ENCODE results near the gene PGPEP1.
"Not testable (repeated sequence)": the region's sequence is repeated elsewhere in the genome, so short reads cannot be mapped to it uniquely, and the experiment has no call there.

Gene PGPEP1

DNA sequence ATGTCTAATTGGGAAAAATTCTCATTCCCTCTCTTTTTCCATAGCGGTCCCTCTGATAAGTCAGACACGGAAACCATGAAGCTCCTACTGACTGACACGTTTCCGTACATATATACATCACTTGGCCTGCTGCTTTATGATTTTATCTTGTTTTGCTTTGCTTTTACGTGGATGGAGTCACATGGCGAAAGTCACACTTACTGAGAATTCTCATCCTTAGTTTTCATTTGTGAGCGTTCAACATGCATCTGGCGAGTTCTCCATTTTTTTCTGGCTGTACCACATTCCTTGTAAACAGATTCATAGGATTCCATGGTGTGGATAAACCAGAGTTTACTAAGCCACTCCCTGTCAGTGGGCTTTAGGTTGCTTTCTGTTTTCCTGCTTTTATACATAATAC lies 21.2 kb downstream of the PGPEP1 start:
- H3K27ac ChIP-seq (ENCODE audit: low read depth, low read length) = no peak overlapping the region
- peaks cover 0 to 30% (median 18%) of the 10 kb centered on the region in 5 donors for H3K4me1 ChIP-seq (ENCODE audit: control insufficient read depth in 5 of 5, insufficient read depth in 5 of 5, low read length in 5 of 5)
- no peak overlapping the region for H3K4me3 ChIP-seq (ENCODE audit: low read depth in 1 of 5, low read length in 5 of 5)
- H3K9me3 ChIP-seq (ENCODE audit: control insufficient read depth in 5 of 5, low read length in 5 of 5) = peaks cover 3 to 8% (median 8%) of the 10 kb centered on the region in 5 donors
- peaks cover 4 to 53% (median 32%) of the 10 kb centered on the region in 5 donors for H3K36me3 ChIP-seq (ENCODE audit: control insufficient read depth in 5 of 5, insufficient read depth in 5 of 5, low read length in 5 of 5)
- no peak overlapping the region for H3K9ac ChIP-seq (ENCODE audit: low read length in 5 of 5)
- no peaks in the 10 kb centered on the region for H3K27me3 ChIP-seq (ENCODE audit: control insufficient read depth in 5 of 5, insufficient read depth in 4 of 5, low read length in 5 of 5)

GRCh38 chr19:18362934-18363542 lies 22.6 kb downstream of the PGPEP1 start:
- H3K36me3 ChIP-seq (ENCODE audit: control insufficient read depth in 5 of 5, insufficient read depth in 5 of 5, low read length in 5 of 5) = peaks cover 4 to 39% (median 18%) of the 10 kb centered on the region in 5 donors
- peaks cover 0 to 30% (median 18%) of the 10 kb centered on the region in 5 donors for H3K4me1 ChIP-seq (ENCODE audit: control insufficient read depth in 5 of 5, insufficient read depth in 5 of 5, low read length in 5 of 5)
- H3K9ac ChIP-seq (ENCODE audit: low read length in 5 of 5) = peak overlapping the region in 1 of 5 donors; percentile 20
- no peak overlapping the region for H3K4me3 ChIP-seq (ENCODE audit: low read depth in 1 of 5, low read length in 5 of 5)
- no peaks in the 10 kb centered on the region for H3K9me3 ChIP-seq (ENCODE audit: control insufficient read depth in 5 of 5, low read length in 5 of 5)
- no peaks in the 10 kb centered on the region for H3K27me3 ChIP-seq (ENCODE audit: control insufficient read depth in 5 of 5, insufficient read depth in 4 of 5, low read length in 5 of 5)
- no peak overlapping the region for H3K27ac ChIP-seq (ENCODE audit: low read depth, low read length)

DNA sequence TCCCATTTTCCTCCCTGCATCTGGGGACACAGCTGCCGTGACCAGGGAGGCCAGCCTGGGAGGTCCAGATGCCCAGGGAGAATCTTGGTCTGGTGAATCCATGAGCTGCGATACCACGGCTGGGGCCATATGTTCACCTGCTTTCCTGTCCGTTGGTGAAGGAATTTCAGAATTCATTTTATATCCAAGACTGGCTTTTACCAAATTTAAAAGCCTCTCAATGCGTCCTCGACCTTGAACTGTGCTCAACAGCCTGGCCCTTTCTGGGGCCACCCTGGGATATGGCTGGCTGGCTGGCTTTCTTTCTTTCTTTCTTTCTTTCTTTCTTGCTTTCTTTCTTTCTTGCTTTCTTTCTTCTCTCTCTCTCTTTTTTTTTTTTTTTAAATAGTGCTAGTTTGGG lies 23.4 kb downstream of the PGPEP1 start:
- no peak overlapping the region for H3K4me3 ChIP-seq (ENCODE audit: low read depth in 1 of 5, low read length in 5 of 5)
- peak overlapping the region in 1 of 5 donors; percentile 20 for H3K9ac ChIP-seq (ENCODE audit: low read length in 5 of 5)
- peaks cover 4 to 33% (median 16%) of the 10 kb centered on the region in 5 donors for H3K36me3 ChIP-seq (ENCODE audit: control insufficient read depth in 5 of 5, insufficient read depth in 5 of 5, low read length in 5 of 5)
- H3K27ac ChIP-seq (ENCODE audit: low read depth, low read length) = peak overlapping the region; percentile 57
- H3K4me1 ChIP-seq (ENCODE audit: control insufficient read depth in 5 of 5, insufficient read depth in 5 of 5, low read length in 5 of 5) = peaks cover 0 to 30% (median 18%) of the 10 kb centered on the region in 5 donors
- no peaks in the 10 kb centered on the region for H3K9me3 ChIP-seq (ENCODE audit: control insufficient read depth in 5 of 5, low read length in 5 of 5)
- no peaks in the 10 kb centered on the region for H3K27me3 ChIP-seq (ENCODE audit: control insufficient read depth in 5 of 5, insufficient read depth in 4 of 5, low read length in 5 of 5)

DNA sequence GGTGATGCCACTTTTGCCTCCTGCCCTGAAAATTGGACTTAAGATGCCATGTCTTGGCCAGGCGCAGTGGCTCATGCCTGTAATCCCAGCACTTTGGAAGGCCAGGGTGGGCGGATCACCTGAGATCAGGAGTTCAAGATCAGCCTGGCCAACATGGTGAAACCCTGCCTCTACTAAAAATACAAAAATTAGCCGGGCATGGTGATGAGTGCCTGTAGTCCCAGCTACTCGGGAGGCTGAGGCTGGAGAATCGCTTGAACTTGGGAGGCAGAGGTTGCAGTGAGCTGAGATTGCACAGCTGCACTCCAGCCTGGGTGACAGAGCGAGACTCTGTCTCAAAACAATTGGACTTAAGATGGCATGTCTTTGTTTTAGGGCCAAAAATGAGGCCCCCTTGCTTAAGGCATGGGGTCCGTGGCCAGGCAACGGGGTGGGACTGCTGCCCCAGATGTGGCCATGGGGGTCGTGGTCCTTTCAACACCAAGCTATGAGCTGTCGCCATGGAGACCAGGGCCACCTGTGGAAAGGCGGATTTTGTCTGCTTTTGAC lies 24.0 kb downstream of the PGPEP1 start:
- peak overlapping the region in 1 of 5 donors; percentile 45 for H3K9ac ChIP-seq (ENCODE audit: low read length in 5 of 5)

GRCh38 chr19:18364826-18365528 lies 24.6 kb downstream of the PGPEP1 start:
- H3K4me3 ChIP-seq (ENCODE audit: low read depth in 1 of 5, low read length in 5 of 5) = peak overlapping the region in 1 of 5 donors; percentile 34
- peak overlapping the region; percentile 78 for H3K27ac ChIP-seq (ENCODE audit: low read depth, low read length)
- H3K4me1 ChIP-seq (ENCODE audit: control insufficient read depth in 5 of 5, insufficient read depth in 5 of 5, low read length in 5 of 5) = peaks cover 0 to 31% (median 26%) of the 10 kb centered on the region in 5 donors
- peaks cover 4 to 22% (median 8%) of the 10 kb centered on the region in 5 donors for H3K36me3 ChIP-seq (ENCODE audit: control insufficient read depth in 5 of 5, insufficient read depth in 5 of 5, low read length in 5 of 5)
- H3K9ac ChIP-seq (ENCODE audit: low read length in 5 of 5) = peak overlapping the region in 1 of 5 donors; percentile 20
- H3K27me3 ChIP-seq (ENCODE audit: control insufficient read depth in 5 of 5, insufficient read depth in 4 of 5, low read length in 5 of 5) = no peaks in the 10 kb centered on the region
- H3K9me3 ChIP-seq (ENCODE audit: control insufficient read depth in 5 of 5, low read length in 5 of 5) = no peaks in the 10 kb centered on the region

More for the DNA sequence above, 24.0 kb downstream of the PGPEP1 start:
- peak overlapping the region in 1 of 5 donors; percentile 34 for H3K4me3 ChIP-seq (ENCODE audit: low read depth in 1 of 5, low read length in 5 of 5)
- peak overlapping the region; percentile 57 for H3K27ac ChIP-seq (ENCODE audit: low read depth, low read length)
- H3K27me3 ChIP-seq (ENCODE audit: control insufficient read depth in 5 of 5, insufficient read depth in 4 of 5, low read length in 5 of 5); H3K9me3 ChIP-seq (ENCODE audit: control insufficient read depth in 5 of 5, low read length in 5 of 5): not testable (repeated sequence)
- peaks cover 4 to 27% (median 12%) of the 10 kb centered on the region in 5 donors for H3K36me3 ChIP-seq (ENCODE audit: control insufficient read depth in 5 of 5, insufficient read depth in 5 of 5, low read length in 5 of 5)
- H3K4me1 ChIP-seq (ENCODE audit: control insufficient read depth in 5 of 5, insufficient read depth in 5 of 5, low read length in 5 of 5) = peaks cover 0 to 30% (median 20%) of the 10 kb centered on the region in 5 donors

DNA sequence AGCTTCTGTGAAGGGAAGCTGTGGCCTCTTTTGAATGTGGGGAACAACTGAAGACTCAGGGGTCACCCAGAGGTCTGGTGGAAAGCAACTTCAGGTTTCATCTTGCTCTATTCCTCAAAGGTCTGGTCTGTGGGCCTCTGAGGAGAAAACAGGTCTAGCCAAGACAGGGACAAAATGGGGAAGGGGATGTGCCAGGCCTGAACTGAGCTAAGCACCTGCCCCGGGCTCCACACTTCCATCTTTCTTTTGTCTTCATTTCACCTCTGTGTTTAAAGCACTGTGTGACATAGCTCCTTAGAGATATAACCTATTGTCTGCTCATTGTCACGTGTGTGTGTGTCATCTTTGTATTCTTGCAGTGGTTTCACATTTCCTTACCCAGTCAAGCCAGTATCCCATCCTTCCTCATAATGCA lies 25.6 kb downstream of the PGPEP1 start:
- H3K36me3 ChIP-seq (ENCODE audit: control insufficient read depth in 5 of 5, insufficient read depth in 5 of 5, low read length in 5 of 5) = peaks cover 2 to 21% (median 7%) of the 10 kb centered on the region in 5 donors
- H3K4me3 ChIP-seq (ENCODE audit: low read depth in 1 of 5, low read length in 5 of 5) = no peak overlapping the region
- no peaks in the 10 kb centered on the region for H3K9me3 ChIP-seq (ENCODE audit: control insufficient read depth in 5 of 5, low read length in 5 of 5)
- H3K27me3 ChIP-seq (ENCODE audit: control insufficient read depth in 5 of 5, insufficient read depth in 4 of 5, low read length in 5 of 5) = no peaks in the 10 kb centered on the region
- H3K27ac ChIP-seq (ENCODE audit: low read depth, low read length) = peak overlapping the region; percentile 78
- H3K4me1 ChIP-seq (ENCODE audit: control insufficient read depth in 5 of 5, insufficient read depth in 5 of 5, low read length in 5 of 5) = peaks cover 0 to 31% (median 27%) of the 10 kb centered on the region in 5 donors
- peak overlapping the region in 2 of 5 donors; percentile 25 to 37 for H3K9ac ChIP-seq (ENCODE audit: low read length in 5 of 5)

- no peak overlapping the region for H3K4me3 ChIP-seq (ENCODE audit: low read depth in 1 of 5, low read length in 5 of 5)
- peak overlapping the region in 1 of 5 donors; percentile 41 for H3K9ac ChIP-seq (ENCODE audit: low read length in 5 of 5)
- H3K36me3 ChIP-seq (ENCODE audit: control insufficient read depth in 5 of 5, insufficient read depth in 5 of 5, low read length in 5 of 5) = peaks cover 0 to 2% (median 0%) of the 10 kb centered on the region in 5 donors
- no peaks in the 10 kb centered on the region for H3K9me3 ChIP-seq (ENCODE audit: control insufficient read depth in 5 of 5, low read length in 5 of 5)
- peaks cover 2 to 43% (median 31%) of the 10 kb centered on the region in 5 donors for H3K4me1 ChIP-seq (ENCODE audit: control insufficient read depth in 5 of 5, insufficient read depth in 5 of 5, low read length in 5 of 5)
- H3K27ac ChIP-seq (ENCODE audit: low read depth, low read length) = no peak overlapping the region
- H3K27me3 ChIP-seq (ENCODE audit: control insufficient read depth in 5 of 5, insufficient read depth in 4 of 5, low read length in 5 of 5) = no peaks in the 10 kb centered on the region
These were observed 28.3 kb downstream of the PGPEP1 start for GRCh38 chr19:18368504-18369222.

- Histone ChIP-seq H3K27ac (ENCODE audit: low read depth, low read length) (peak overlapping the region; percentile 47), H3K36me3 (ENCODE audit: control insufficient read depth in 5 of 5, insufficient read depth in 5 of 5, low read length in 5 of 5) (no peaks in the 10 kb centered on the region), H3K9ac (ENCODE audit: low read length in 5 of 5) (peak overlapping the region in 2 of 5 donors; percentile 34 to 62), H3K27me3 (ENCODE audit: control insufficient read depth in 5 of 5, insufficient read depth in 4 of 5, low read length in 5 of 5) (peaks cover 0 to 3% (median 0%) of the 10 kb centered on the region in 5 donors), H3K9me3 (ENCODE audit: control insufficient read depth in 5 of 5, low read length in 5 of 5) (no peaks in the 10 kb centered on the region), H3K4me3 (ENCODE audit: low read depth in 1 of 5, low read length in 5 of 5) (no peak overlapping the region), H3K4me1 (ENCODE audit: control insufficient read depth in 5 of 5, insufficient read depth in 5 of 5, low read length in 5 of 5) (peaks cover 7 to 42% (median 22%) of the 10 kb centered on the region in 5 donors)
These were observed 33.1 kb downstream of the PGPEP1 start for GRCh38 chr19:18373407-18373891.

GRCh38 chr19:18373892-18374629 lies 33.7 kb downstream of the PGPEP1 start:
- Histone ChIP-seq H3K9ac (ENCODE audit: low read length in 5 of 5) (peak overlapping the region in 3 of 5 donors; percentile 14 to 62 (median 34)), H3K27me3 (ENCODE audit: control insufficient read depth in 5 of 5, insufficient read depth in 4 of 5, low read length in 5 of 5) (peaks cover 0 to 3% (median 0%) of the 10 kb centered on the region in 5 donors), H3K27ac (ENCODE audit: low read depth, low read length) (peak overlapping the region; percentile 47), H3K9me3 (ENCODE audit: control insufficient read depth in 5 of 5, low read length in 5 of 5) (no peaks in the 10 kb centered on the region), H3K36me3 (ENCODE audit: control insufficient read depth in 5 of 5, insufficient read depth in 5 of 5, low read length in 5 of 5) (no peaks in the 10 kb centered on the region), H3K4me3 (ENCODE audit: low read depth in 1 of 5, low read length in 5 of 5) (peak overlapping the region in 2 of 5 donors; percentile 10 to 22), H3K4me1 (ENCODE audit: control insufficient read depth in 5 of 5, insufficient read depth in 5 of 5, low read length in 5 of 5) (peaks cover 7 to 42% (median 20%) of the 10 kb centered on the region in 5 donors)

All from subcutaneous abdominal adipose tissue (tissue), 5 donors.